ENCODE data around the gene TMOD4.

DNA sequence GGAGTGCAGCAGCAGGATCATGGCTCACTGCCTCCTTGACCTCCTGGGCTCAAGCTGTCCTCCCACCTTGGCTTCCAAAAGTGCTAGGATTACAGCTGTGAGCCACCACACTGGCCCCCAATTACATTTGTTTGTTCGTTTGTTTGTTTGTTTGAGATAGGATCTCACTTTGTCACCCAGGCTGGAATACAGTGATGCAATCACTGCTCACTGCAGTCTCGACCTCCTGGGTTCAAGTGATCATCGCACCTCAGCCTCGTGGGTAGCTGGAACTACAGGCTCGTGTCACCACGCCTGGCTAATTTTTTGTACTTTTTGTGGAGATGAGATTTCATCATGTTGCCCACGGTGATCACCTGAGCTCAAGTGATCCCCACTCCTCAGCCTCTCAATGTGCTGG, 16.3 kb upstream of the TMOD4 start:
- TF ChIP-seq CTCF (IDR thresholded peaks at IDR 0.05), result no peak
- no peak for TF ChIP-seq POLR2AphosphoS5 (IDR thresholded peaks at IDR 0.05)
- no peak for TF ChIP-seq POLR2A (IDR thresholded peaks at IDR 0.05; ENCODE audit: low read depth)
